ENCODE data around the gene GRK1.
"Not testable (repeated sequence)": the region's sequence is repeated elsewhere in the genome, so short reads cannot be mapped to it uniquely, and the experiment has no call there.

GRK1 gene

DNA sequence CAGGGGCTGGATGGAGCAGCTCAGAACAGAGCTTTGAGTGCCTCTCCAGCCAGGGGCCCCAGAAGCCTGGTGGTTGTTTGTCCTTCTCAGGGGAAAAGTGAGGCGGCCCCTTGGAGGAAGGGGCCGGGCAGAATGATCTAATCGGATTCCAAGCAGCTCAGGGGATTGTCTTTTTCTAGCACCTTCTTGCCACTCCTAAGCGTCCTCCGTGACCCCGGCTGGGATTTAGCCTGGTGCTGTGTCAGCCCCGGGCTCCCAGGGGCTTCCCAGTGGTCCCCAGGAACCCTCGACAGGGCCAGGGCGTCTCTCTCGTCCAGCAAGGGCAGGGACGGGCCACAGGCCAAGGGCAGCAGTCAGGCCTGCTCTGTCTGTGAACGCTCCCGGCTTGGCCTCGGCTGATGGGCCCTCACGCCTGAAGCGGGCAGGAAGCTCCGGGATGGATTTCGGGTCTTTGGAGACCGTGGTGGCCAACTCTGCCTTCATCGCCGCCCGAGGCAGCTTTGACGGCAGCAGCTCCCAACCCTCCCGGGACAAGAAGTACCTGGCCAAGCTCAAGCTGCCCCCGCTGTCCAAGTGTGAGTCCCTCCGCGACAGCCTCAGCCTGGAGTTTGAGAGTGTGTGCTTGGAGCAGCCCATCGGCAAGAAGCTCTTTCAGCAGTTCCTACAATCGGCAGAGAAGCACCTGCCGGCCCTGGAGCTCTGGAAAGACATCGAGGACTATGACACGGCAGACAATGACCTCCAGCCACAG is at the start of gene GRK1:
Gene GRK1 (plus strand): TSS at position 269 of the 751 bp plus-strand sequence. CDS start 168 bp downstream, at position 437.
- no peak for DNase-seq (ENCODE audit: low read depth in 2 of 2, low spot score in 1 of 2)

- DNase-seq (ENCODE audit: low read depth in 2 of 2, low spot score in 1 of 2): no peak
Observed at GRCh38 chr13:113617961-113618360, 49.1 kb upstream of the GRK1 start.

DNA sequence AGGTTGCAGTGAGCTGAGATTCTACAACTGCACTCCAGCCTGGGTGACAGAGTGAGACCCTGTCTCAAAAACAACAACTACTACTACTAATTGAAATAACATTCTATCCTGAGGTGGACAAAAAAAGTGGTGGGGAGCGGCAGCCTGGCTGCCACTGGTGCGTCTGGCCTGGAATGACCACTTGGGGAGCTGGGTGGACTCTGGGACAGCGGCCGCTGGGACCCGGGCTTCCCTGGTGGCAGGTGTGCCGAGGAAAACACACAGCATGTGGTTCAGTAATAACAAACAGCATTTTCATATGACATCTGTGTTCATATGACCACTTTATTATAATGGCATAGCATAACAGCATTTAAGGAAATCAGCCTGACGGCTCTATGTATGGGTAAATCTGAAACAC is 48.6 kb upstream of the GRK1 start:
- DNase-seq (ENCODE audit: low read depth in 2 of 2, low spot score in 1 of 2): no peak

- no peak for DNase-seq (ENCODE audit: low read depth in 2 of 2, low spot score in 1 of 2)
Observed at GRCh38 chr13:113620036-113620796, 46.8 kb upstream of the GRK1 start.

- DNase-seq (ENCODE audit: low read depth in 2 of 2, low spot score in 1 of 2): no peak
Observed at GRCh38 chr13:113621046-113621445, 46.0 kb upstream of the GRK1 start.

- not testable (repeated sequence) for DNase-seq (ENCODE audit: low read depth in 2 of 2, low spot score in 1 of 2)
Observed at GRCh38 chr13:113621498-113621897, 45.5 kb upstream of the GRK1 start.

DNA sequence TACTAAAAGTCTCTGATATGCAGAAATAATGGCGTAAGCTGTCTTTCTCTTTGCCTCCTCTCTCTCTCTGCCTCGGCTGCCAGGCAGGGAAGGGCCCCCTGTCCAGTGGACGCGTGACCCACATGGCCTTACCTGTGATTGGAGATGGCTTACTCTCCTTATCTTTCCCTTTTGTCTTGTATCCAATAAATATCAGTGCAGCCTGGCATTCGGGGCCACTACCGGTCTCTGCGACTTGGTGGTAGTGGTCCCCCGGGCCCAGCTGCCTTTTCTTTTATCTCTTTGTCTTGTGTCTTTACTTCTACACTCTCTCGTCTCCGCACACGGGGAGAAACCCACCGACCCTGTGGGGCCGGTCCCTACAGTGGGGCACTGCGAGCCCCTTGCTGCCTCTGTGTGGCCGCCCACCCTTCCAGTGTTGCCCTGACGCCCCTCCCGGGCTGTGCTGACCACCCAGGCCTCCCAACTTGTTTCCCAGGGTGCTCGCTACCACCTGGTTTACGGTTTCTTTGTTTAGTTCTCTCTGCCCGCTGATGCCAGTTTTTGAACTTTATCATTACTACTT is 45.0 kb upstream of the GRK1 start:
- not testable (repeated sequence) for DNase-seq (ENCODE audit: low read depth in 2 of 2, low spot score in 1 of 2)

DNA sequence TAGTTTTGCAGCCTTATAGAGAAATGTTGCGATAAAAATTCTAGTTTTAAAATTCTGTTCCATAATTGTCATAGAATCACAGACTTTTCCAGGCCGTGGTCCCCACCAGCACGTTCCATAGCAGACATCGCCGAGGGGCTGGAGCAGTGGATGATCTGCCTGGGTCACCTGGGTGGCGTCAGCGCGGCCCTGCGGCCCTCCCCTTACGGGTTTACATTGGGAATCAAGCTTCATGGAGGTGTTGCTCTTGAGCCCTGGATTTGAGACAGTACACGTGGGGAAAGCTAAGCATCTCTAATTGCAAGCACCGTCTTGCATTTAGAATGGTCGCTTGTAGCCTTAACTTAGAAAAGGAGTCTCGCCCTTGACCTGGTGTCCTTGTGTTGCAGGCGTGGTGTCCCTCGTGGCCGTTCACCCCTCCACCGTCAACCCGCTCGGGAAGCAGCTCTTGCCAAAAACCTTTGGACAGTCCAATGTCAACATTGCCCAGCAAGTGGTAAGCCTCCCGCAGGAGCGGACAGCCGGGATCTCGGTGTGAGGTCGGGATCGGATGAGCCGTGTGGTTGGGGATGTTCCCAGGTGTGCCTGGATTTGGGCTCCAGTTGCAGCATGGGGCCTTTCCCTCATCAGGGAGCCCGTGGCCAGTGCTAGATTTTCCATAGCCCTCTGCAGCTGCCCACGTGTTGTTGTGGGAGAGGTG is 44.1 kb upstream of the GRK1 start:
- DNase-seq (ENCODE audit: low read depth in 2 of 2, low spot score in 1 of 2): no peak

GRCh38 chr13:113623491-113624234 is 43.4 kb upstream of the GRK1 start:
- no peak for DNase-seq (ENCODE audit: low read depth in 2 of 2, low spot score in 1 of 2)

- DNase-seq (ENCODE audit: low read depth in 2 of 2, low spot score in 1 of 2): no peak
Observed at GRCh38 chr13:113624235-113624587, 42.8 kb upstream of the GRK1 start.

DNA sequence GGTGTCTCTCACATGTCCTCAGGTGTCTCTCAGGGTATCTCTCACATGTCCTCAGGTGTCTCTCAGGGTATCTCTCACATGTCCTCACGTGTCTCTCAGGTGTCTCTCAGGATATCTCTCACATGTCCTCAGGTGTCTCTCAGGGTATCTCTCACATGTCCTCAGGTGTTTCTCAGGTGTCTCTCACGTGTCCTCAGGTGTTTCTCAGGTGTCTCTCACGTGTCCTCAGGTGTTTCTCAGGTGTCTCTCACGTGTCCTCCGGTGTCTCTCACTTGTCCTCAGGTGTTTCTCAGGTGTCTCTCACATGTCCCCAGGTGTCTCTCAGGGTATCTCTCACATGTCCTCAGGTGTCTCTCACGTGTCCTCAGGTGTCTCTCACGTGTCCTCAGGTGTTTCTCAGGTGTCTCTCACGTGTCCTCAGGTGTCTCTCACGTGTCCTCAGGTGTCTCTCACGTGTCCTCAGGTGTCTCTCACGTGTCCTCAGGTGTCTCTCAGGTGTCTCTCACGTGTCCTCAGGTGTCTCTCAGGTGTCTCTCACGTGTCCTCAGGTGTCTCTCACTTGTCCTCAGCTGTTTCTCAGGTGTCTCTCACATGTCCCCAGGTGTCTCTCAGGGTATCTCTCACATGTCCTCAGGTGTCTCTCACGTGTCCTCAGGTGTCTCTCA is 42.2 kb upstream of the GRK1 start:
- not testable (repeated sequence) for DNase-seq (ENCODE audit: low read depth in 2 of 2, low spot score in 1 of 2)

DNA sequence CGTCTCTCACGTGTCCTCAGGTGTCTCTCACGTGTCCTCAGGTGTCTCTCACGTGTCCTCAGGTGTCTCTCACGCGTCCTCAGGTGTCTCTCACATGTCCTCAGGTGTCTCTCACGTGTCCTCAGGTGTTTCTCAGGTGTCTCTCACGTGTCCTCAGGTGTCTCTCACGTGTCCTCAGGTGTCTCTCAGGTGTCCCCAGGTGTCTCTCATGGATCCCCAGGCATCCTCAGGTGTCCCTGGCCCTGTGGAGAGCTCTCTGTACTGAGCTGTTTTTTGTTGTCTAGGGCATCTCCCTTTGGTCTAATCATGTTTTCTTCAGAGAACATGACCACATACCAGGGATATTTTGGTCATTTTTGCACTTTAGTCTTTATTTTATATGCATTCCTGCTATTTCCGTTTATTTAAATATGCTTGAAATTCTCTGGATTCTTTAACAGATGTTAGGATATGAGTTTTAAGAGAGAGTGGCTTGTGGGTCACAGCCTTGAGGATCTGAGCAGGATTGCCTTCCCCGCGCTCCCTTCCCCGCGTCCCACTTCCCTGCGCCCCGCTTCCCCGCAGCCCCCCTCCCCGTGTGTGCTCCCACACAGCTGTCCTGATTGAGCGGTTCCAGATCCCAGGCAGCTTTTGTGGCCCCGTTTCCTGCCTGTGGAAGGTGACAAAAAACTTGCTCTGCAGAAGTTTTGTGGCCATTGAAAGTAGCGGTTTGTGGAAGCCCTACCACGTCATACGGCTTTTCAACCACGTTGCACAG is 40.9 kb upstream of the GRK1 start:
- DNase-seq (ENCODE audit: low read depth in 2 of 2, low spot score in 1 of 2): no peak

- DNase-seq (ENCODE audit: low read depth in 2 of 2, low spot score in 1 of 2): no peak
Observed at GRCh38 chr13:113627136-113627535, 39.9 kb upstream of the GRK1 start.

- no peak for DNase-seq (ENCODE audit: low read depth in 2 of 2, low spot score in 1 of 2)
Observed at GRCh38 chr13:113628291-113629270, 38.4 kb upstream of the GRK1 start.

GRCh38 chr13:113629866-113630265 is 37.2 kb upstream of the GRK1 start:
- no peak for DNase-seq (ENCODE audit: low read depth in 2 of 2, low spot score in 1 of 2)

GRCh38 chr13:113630296-113630695 is 36.7 kb upstream of the GRK1 start:
- DNase-seq (ENCODE audit: low read depth in 2 of 2, low spot score in 1 of 2): no peak

- no peak for DNase-seq (ENCODE audit: low read depth in 2 of 2, low spot score in 1 of 2)
Observed at GRCh38 chr13:113630804-113631203, 36.2 kb upstream of the GRK1 start.

DNA sequence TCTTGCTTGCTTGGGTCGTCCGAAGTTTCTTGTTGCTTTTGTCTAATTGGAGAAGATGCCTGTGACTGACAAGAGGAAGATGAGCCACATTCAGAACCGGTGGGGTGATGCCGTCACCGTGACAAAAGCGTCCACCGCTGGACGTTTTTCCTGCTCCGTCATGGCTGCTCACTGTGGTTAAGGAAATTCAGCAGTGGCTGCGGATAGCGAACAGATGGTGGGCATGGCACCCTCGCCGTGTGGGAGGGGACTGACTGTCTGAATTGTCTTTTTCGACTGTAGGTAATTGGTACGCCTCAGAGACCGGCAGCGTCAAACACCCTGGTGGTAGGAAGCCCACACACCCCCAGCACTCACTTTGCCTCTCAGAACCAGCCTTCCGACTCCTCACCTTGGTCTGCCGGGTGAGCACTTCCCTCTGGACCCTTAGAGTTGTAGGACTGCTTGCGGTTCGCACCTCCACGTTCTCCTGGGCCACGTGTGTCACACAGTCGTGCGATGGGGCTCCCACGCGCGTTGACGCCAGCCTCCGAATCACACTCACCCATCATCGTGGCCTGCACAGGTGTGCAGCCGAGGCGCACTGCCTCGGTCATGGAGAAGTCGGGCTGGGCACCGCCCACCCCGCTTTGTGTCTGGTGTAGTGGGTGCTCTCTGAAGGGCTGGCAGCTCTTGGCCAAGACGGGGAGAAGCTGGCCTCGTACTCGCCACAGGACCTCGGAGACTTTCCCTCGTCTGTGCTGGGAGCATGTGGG is 35.5 kb upstream of the GRK1 start:
- no peak for DNase-seq (ENCODE audit: low read depth in 2 of 2, low spot score in 1 of 2)
